Glutamatergic neuron (in vitro differentiated cells): ENCODE measurements around the gene NRL. TPM values are rescaled to one million over a fixed set of nuclear protein-coding genes. Genes with fewer than 3 reads are reported as not detected.

ENCODE experiments used
- DNase-seq: peaks from one replicate; pipeline ENCODE4 v3.0.0; 2022
- H3K27ac Mint-ChIP-seq: one replicate; pipeline ENCODE4 v1.8.0; 2020; ENCODE audit warnings: mild to moderate bottlenecking, mixed read lengths, inconsistent platforms; ENCODE audit not compliant: unreplicated experiment
- H3K27me3 Mint-ChIP-seq: one replicate; pipeline ENCODE4 v1.8.0; 2020; ENCODE audit warnings: mild to moderate bottlenecking, moderate library complexity, mixed read lengths, inconsistent platforms; ENCODE audit not compliant: unreplicated experiment
- H3K36me3 Mint-ChIP-seq: one replicate; pipeline ENCODE4 v1.8.0; 2020; ENCODE audit warnings: mild to moderate bottlenecking, mixed read lengths, inconsistent platforms; ENCODE audit not compliant: unreplicated experiment
- H3K4me1 Mint-ChIP-seq: one replicate; pipeline ENCODE4 v1.8.0; 2020; ENCODE audit warnings: mild to moderate bottlenecking, low read depth, mixed read lengths, inconsistent platforms; ENCODE audit not compliant: unreplicated experiment
- H3K4me3 Mint-ChIP-seq: one replicate; pipeline ENCODE4 v1.8.0; 2020; ENCODE audit warnings: mild to moderate bottlenecking, mixed read lengths, inconsistent platforms; ENCODE audit not compliant: unreplicated experiment
- H3K9me3 Mint-ChIP-seq: one replicate; pipeline ENCODE4 v1.8.0; 2020; ENCODE audit warnings: mild to moderate bottlenecking, moderate library complexity, mixed read lengths, inconsistent platforms; ENCODE audit not compliant: unreplicated experiment
- total RNA-seq: library from RNA; stranded (reverse); fragmentation: NEBNext Ultra II Directional; extraction: Animal tissue kit (Norgen Biotek cat#: 25700); gene quantifications from one replicate; pipeline ENCODE4 v1.2.1, GENCODE V29; 2021; ENCODE audit not compliant: unreplicated experiment
- TF ChIP-seq, protein P1 (sequence below): fragments of 200-600 bp; sonication (generic); IDR thresholded peaks from one replicate; pipeline ENCODE4 v1.5.0; 2021; ENCODE audit not compliant: partially characterized antibody, unreplicated experiment

The NRL gene
- total RNA-seq, 1 donor from 2014 or later: 3.7 TPM

DNA sequence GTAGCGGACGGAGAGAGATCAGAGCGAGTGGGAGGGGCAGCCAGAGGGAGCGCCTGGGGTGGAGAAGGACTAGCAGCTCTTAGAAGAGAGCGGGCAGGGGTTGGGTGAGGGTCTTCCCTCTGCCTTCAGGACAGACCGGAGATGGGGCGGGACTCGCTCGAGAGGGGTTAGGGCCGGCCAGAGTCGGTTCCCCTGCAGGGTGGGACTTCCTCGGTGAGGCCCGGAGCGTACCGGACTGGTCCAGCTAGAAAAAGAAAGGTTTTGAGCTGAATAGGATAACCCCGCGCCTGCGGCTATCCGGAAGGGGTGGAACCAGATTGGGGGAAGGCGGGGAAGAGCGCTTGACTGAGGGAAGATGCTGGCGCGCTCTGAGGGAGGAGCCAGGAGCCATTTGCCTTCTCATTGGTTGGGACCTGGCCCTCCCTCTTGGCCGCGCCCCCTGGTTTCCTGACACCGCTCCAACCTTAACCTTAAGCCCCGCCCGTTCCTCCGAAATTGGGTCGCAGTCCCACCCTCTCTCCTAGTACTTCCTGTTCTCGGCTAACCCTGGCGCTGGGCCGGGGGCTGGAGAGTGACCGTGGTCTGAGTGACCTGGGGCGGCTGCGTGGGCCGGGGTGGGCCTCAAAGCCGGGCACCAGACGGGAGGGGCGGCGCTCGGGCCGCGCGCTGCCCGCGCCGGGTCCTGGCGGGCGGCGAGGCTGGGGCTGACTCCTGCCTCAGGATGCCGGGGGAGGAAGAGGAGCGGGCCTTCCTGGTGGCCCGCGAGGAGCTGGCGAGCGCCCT is 32.4 kb upstream of the NRL start, which contains the start of gene RNF31:
RNF31 (plus strand) TSS at position 521 of the 783 bp plus-strand sequence; CDS start at position 722, 201 bp downstream.
- peak; percentile 96 for DNase-seq
- Mint-ChIP-seq H3K9me3 (peaks cover 4% of the 10 kb centered on the region), H3K27me3 (peaks cover 4% of the 10 kb centered on the region), H3K4me3 (peak within 1 kb of the TSS; percentile 98), H3K4me1 (peaks cover 9% of the 10 kb centered on the region), H3K36me3 (no peaks in the 10 kb centered on the region), H3K27ac (peak within 1 kb of the TSS; percentile 82)
- TF ChIP-seq, protein P1, sequence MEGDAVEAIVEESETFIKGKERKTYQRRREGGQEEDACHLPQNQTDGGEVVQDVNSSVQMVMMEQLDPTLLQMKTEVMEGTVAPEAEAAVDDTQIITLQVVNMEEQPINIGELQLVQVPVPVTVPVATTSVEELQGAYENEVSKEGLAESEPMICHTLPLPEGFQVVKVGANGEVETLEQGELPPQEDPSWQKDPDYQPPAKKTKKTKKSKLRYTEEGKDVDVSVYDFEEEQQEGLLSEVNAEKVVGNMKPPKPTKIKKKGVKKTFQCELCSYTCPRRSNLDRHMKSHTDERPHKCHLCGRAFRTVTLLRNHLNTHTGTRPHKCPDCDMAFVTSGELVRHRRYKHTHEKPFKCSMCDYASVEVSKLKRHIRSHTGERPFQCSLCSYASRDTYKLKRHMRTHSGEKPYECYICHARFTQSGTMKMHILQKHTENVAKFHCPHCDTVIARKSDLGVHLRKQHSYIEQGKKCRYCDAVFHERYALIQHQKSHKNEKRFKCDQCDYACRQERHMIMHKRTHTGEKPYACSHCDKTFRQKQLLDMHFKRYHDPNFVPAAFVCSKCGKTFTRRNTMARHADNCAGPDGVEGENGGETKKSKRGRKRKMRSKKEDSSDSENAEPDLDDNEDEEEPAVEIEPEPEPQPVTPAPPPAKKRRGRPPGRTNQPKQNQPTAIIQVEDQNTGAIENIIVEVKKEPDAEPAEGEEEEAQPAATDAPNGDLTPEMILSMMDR: no peak

DNA sequence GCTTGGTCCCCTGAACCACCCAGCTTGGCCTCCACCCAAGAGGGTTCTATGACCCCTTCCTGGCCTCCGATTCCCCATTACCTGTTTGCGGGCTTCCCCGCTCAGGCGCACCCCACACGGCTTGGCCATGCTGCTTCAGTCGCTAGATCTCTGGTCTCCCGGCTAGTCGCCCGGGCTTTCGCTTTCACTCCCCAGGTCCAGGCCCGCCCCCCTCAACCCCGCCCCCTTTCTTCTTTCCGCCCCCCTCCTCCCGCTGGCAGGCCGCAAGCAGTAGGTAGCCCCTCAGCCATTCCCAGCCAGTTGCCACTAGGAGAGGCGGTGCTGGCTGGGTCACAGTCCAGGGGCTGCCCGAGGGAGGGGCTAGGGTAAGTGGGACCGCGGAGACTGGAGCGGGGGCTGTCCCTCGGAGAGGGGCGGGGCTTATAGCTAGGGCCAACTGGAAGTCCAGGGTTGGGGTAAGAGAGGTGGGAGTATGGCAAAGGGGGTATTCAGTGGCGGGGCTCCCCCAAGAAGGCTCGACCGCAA is 31.8 kb upstream of the NRL start, which contains the start of gene PSME2:
PSME2 (minus strand) TSS at position 158 of the 525 bp plus-strand sequence; CDS start at position 129, 29 bp downstream.
- H3K4me3 Mint-ChIP-seq: peak within 1 kb of the TSS; percentile 98
- peaks cover 4% of the 10 kb centered on the region for H3K27me3 Mint-ChIP-seq
- peaks cover 9% of the 10 kb centered on the region for H3K9me3 Mint-ChIP-seq
- no peaks in the 10 kb centered on the region for H3K36me3 Mint-ChIP-seq
- peak; percentile 98 for DNase-seq
- peaks cover 11% of the 10 kb centered on the region for H3K4me1 Mint-ChIP-seq
- TF ChIP-seq, protein P1: no peak
- H3K27ac Mint-ChIP-seq: peak within 1 kb of the TSS; percentile 82

DNA sequence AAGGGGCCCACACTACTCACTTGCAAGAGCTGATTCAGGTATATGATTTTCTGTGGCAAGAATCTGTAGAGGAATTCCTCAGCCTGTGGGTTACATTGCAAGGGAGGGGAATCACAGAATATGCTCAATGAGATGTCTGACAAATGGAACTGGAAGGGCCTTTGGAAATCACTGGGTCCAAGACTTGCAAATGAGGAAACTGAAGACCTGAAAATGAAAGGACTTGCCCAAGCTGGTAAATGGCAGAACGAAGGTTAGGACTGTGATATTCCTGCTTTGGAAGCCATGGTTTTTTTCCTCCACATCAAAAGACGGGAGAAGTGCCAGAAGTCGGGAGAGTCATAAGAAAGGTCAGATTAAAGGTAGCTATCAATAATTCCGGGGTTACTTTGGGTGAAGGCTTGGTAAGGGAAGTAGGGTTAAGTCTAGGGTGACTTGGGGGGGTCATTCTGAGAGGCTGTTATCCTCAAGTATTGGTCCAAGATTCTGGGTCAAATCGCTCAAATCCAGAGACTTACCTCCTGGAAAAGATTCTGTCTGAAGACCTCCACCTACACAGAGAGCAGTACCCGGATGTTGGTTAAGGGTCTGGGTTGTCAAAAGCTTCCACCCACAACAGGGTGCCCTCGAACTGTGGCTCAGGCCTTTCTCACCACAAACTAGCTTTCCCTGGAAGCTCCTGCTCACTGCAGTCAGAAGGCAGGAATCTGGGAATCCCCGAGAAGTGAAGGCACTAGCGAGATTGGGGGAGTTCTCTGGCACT is 31.1 kb upstream of the NRL start:
- peaks cover 11% of the 10 kb centered on the region for H3K4me1 Mint-ChIP-seq
- TF ChIP-seq, protein P1: no peak
- peak overlapping the region; percentile 98 for H3K4me3 Mint-ChIP-seq
- DNase-seq: no peak
- no peaks in the 10 kb centered on the region for H3K36me3 Mint-ChIP-seq
- H3K9me3 Mint-ChIP-seq: peaks cover 9% of the 10 kb centered on the region
- peaks cover 4% of the 10 kb centered on the region for H3K27me3 Mint-ChIP-seq
- peak overlapping the region; percentile 22 for H3K27ac Mint-ChIP-seq

DNA sequence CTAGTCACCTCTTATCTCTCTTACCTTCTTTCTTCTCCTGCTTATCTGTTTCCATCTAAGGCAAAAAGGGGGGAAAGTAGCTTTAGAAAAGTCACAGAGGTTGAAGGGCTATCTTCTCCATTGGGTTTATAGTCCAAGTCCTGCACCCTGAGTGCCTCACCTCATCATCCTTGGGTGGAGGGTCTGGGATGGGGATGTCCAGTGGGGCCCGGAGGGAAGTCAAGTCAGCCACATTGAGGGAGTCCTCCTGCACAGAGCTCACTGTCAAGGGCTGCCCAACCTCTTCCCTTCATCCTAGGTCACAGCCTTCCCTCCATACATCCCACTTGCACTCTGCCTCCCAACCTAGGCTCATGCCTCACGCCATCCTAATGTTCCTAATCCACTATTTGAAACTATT is 30.5 kb upstream of the NRL start:
- H3K4me1 Mint-ChIP-seq: peaks cover 11% of the 10 kb centered on the region
- no peaks in the 10 kb centered on the region for H3K36me3 Mint-ChIP-seq
- TF ChIP-seq, protein P1: no peak
- H3K4me3 Mint-ChIP-seq: peak overlapping the region; percentile 98
- no peak for DNase-seq
- H3K9me3 Mint-ChIP-seq: peaks cover 9% of the 10 kb centered on the region
- no peak overlapping the region for H3K27ac Mint-ChIP-seq
- no peaks in the 10 kb centered on the region for H3K27me3 Mint-ChIP-seq
